HG02885 (cell line): Measurements from ENCODE around the gene TRAF3IP3.

Experiments used
- ATAC-seq: cut with Tn5 transposase; IDR thresholded peaks from one replicate; pipeline ENCODE4 v1.9.1; 2021; ENCODE audit warnings: mild to moderate bottlenecking; ENCODE audit not compliant: unreplicated experiment, poor library complexity

TRAF3IP3 gene

DNA sequence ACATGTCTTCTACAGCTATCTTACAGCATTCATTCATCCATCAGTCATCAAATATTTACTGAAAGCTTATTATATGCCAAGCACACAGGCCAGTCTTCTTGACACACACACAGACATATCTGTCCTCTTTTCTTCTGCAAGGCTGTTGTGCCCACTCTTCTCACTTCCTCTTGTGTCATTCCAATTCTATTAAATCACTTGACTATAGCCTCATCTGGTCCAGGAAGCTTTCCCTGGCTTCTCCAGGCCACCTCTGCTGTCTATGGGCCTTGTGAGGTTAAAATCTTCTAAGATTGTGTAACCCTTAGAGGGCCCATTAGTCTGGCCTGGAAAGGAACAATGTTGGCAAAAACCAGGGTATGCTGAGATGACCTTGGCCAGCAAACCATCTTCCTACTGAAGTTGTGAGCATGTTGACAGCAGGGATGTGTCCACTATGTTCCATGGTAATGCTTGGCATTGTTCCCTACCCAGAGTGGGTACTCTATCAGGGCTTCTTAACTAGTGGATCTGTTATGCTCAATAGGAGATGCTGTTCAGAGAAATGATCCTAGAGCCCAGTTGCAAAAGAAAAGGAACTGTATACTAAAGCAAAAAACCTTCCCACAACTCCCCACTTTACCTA lies 5.3 kb downstream of the TRAF3IP3 start:
- no peak for ATAC-seq

DNA sequence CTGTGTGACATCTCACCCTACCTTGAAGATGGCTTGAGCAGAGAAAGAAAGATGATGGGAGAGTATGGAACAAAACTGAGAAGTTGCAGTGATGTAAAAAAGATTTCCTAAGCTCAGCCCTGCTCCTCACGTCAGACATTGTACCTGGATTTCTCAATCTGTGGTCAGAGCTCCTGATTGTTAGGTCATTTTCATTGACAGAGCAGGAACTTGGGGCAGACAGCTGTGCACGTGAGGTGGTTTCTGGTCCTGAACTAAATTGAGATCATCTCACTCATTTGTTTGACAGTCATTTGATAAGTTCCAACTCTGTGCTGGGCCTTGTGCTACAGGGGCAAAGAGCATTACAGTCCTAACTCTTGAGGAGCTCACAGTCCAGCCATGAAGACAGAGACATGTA lies 10.2 kb downstream of the TRAF3IP3 start:
- ATAC-seq, result no peak

DNA sequence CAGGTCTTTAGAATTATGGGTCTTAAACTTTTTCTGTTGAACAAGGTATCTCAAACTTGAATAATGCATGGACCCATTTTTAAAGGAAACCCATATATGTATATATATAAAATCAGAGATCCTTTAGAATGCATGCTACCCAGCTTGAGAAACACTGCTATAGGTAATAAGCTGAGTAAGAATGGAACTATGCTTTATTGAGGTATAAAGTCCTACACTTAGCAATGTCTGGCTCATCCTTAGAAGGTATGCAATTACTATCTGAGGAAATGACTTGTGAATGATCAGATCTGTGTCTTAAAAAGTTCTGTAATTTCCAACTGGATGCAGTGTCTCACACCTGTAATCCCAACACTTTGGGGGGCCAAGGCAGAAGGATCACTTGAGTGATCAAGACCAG lies 11.2 kb downstream of the TRAF3IP3 start:
- ATAC-seq, result no peak

DNA sequence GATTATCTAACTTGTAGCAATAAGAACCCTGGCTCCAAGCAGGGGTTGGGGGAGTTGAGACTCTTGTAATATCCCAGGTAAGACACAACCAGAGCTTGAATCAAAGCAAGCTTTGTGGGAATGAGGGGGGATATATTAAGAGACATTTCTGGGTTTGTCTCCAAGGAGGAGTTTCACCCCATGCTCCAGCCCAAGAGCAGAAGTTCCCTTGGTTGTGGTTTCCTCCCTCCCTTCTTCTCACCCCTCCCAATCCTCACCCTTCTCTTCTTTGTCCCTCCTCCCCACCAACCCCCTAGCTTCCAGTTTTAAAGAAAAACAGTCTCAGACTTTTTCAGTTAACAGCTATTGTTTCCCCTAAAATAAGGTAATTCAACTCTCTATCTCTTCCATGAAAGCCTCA lies 11.9 kb downstream of the TRAF3IP3 start:
- no peak for ATAC-seq

DNA sequence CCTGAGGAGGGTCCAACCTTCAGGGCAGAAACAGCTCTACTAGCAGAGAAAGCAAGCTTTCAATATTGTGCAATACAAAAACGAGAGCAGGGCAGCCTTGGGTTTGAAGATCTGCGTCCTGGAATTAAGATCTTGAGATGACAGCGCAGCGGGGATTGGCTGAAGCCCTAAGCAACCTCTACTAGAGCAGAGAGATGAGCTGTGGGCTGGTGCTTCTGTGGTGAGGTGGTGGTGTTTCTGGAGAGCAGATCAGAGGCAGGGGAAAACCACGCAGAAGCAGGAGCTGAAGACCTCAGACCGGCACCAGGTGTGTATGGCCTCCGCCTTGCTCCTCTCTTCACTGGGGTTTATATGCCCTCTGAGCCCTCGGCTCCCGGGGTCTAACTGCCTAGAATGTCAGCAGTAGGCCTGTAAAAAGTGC lies 12.5 kb downstream of the TRAF3IP3 start:
- peak; percentile 90 for ATAC-seq

DNA sequence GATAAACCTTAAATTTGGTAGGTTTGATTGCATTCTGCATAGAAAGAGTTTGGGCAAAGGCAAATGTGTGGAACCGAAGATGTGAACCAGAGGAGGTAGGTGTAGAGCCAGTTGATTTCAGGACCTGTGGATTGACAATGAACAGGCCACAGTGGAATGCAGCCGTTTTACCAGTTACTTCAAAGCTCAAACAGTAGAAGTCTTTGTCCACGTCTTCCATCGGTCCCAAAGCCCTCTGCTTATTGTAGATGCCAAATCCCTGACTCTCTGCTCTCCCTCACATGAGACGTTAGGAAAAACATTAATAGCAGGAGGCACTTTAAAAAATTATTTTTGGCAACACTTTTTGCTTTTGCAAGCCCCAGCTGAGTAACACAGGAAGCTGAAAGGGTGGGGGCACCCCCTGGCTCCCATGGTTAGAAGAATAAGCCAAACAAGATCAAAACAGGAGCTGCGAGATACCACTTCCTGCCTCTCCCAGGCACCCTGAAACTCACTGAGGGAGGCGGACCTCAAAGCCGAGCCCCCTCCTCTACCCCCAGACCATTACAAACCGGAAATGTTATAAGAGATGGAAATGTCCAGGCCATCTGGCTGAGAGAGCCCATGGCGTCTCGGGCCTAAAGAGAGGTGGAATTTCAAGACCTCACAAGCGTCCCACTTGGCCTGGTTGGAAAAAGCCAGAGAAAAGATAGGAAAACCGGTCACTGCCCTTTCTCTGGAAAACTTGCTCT lies 13.5 kb downstream of the TRAF3IP3 start:
- peak; percentile 71 for ATAC-seq

DNA sequence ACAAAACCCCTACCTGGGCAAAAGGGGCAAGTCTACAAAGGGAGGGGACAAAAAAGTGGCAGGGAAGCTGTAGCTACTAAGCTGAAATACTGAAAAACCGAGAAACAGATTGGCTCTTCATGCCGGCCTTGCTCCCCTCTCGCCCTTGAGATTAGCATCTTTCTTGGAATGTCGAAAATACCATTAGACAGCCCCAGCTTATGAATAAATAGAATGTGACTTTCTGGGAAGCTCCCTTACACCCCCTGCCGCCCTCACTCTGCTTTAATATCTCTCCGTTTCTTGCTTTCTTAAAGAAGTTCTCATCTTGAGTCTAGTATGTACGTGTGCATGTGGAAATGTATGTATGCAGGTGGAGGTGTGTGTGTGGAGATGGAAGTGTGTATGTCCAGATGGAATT lies 14.1 kb downstream of the TRAF3IP3 start:
- ATAC-seq, result no peak

DNA sequence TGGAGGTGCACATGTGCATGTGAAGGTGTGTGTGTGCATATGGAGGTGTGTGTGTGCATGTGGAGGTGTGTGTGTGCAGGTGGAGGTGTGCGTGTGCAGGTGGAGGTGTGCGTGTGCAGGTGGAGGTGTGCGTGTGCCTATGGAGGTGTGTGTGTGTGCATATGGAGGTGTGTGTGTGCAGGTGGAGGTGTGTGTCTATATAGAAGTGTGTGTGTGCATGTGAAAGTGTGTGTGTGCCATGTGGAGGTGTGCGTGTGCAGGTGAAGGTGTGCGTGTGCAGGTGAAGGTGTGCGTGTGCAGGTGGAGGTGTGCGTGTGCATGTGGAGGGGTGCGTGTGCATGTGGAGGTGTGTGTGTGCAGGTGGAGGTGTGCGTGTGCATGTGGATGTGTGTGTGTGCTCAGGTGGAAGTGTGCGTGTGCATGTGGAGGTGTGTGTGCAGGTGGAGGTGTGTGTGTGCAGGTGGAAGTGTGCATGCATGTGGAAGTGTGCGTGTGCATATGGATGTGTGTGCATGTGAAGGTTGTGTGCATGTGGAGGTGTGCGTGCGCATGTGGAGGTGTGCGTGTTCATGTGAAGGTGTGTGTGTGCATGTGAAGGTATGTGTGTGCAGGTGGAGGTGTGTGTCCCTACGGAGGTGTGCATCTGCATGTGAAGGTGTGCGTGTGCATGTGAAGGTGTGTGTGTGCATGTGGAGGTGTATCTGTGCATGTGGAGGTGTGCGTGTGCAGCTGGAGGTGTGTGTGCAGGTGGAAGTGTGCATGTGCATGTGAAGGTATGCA lies 15.0 kb downstream of the TRAF3IP3 start:
- ATAC-seq, result no peak

DNA sequence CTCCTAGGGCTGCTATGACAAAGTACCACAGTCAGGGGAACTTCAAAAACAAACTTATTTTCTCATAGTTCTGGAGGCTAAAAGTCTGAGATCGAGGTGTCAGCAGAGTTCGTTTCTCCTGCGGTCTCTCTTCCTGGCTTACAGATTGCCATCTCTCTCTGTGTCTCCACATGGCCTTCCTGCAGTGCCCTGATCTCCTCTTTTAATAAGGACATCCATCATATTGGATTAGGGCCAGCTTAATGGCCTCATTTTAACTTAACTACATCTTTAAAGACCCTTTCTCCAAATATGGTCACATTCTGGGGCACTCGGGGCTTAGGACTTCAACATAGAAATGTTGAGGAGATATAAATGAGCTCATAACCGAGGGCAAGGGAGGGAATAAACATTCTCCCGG lies 16.3 kb downstream of the TRAF3IP3 start:
- ATAC-seq, result no peak

DNA sequence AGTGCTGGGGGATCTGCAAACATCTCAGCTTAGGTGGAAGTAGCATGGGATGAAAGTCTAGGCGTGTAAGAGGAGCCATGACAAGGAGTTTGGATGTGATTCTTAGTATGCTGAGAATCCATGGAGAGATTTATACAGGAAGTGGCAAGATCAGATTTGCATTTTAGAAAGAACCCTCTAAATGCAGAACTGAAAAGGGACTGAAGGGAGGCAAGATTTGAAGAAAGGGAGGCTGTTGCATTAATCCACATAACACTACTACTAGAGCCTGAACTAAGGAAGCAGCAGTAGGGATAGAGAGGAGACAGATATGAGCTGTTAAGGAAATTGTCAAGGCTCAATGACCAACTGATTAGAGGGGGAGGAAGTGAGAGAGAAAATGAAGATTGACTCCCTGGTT lies 18.7 kb downstream of the TRAF3IP3 start:
- peak; percentile 62 for ATAC-seq

DNA sequence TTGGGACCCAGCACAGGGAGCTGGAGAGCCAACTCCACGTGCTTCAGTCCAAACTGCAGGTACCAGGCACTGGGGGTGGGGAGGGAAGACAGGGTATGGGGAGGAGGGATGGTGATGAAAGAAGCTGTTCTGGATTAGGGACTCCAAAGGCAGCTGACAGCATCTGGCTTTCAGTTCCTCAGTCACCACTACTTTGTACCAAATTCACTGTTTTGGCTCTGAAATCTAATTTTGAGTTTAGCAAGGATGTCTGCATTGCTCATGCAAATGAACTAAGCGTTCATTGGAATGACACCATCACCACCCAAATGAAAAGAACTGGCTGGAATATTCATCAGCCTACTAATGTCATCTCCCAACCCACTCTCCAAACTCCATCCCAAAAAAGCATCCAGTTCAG lies 19.8 kb downstream of the TRAF3IP3 start:
- ATAC-seq, result no peak

DNA sequence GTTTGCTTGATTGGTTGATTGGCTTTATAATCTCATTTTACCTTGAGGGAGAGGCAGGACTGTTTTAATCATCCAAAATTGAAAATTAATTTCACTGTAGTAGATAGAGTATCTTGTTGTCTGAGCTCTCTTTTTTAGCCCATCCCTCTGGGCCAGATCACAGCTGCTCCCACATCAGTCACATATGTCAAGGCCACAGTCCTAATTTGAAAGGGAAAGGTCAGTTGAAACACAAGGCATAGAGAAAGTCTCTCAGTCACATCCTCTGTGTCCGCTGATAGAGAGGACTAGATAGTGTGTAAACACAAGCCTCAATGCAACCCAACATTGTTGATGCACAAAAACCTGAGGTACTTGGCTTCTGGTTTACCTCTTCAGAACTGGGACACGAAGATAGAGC lies 21.7 kb downstream of the TRAF3IP3 start:
- no peak for ATAC-seq

DNA sequence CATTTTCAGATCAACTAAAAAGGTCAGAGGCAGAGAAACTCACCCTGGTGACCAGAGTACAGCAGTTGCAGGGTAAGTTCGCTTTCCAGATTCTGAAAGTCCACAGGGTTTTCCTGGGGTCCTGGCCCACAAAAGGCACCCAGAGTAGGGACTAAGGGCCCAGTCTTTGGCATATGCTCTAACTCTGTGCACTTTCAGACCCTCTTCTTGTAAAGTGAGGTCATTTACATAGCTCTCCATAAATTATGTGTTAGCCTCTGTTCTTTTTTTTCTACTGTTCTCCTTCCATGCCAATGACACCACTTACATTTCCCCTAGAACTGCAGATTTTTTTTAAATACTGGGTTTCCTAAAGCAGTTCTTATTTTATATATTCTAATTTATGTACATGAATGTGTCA lies 22.2 kb downstream of the TRAF3IP3 start:
- no peak for ATAC-seq

DNA sequence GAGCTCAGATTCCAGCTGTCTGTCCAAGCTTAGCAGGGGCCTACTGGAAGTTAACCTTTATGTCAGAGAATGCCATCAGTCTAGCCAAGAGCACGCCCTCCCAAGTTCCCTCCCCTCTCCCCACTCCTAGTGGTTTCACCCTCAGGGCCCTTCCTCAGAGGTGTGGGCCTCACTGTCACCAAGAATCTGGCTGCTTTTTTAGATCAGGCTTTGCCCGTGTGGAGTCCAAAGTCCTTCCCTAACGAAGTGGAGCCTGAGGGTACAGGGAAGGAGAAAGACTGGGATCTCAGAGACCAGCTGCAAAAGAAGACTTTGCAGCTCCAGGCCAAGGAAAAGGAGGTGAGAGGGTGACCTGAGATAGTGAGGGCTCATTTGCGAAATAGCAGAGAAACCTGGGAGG lies 24.4 kb downstream of the TRAF3IP3 start:
- ATAC-seq, result no peak

DNA sequence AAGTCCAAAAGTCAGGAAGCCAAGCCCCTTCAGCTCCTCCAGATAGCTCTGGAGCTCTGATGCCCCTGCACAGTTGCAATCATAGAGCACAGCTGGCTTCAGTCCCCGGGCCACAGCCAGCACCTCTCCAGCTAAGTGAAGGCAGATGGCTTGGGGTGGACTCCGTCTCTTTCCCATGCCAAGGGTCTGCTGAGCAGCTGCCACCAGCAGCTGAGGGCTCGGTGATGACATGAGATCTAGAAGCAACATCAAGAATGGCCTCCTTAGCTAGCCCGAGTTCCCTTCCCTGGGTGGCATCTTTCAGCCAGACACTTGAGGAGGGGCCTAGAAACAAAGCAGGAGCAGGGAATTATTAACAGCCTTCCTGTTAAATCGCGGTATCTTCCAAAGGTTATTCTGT lies 27.5 kb downstream of the TRAF3IP3 start:
- ATAC-seq, result no peak

DNA sequence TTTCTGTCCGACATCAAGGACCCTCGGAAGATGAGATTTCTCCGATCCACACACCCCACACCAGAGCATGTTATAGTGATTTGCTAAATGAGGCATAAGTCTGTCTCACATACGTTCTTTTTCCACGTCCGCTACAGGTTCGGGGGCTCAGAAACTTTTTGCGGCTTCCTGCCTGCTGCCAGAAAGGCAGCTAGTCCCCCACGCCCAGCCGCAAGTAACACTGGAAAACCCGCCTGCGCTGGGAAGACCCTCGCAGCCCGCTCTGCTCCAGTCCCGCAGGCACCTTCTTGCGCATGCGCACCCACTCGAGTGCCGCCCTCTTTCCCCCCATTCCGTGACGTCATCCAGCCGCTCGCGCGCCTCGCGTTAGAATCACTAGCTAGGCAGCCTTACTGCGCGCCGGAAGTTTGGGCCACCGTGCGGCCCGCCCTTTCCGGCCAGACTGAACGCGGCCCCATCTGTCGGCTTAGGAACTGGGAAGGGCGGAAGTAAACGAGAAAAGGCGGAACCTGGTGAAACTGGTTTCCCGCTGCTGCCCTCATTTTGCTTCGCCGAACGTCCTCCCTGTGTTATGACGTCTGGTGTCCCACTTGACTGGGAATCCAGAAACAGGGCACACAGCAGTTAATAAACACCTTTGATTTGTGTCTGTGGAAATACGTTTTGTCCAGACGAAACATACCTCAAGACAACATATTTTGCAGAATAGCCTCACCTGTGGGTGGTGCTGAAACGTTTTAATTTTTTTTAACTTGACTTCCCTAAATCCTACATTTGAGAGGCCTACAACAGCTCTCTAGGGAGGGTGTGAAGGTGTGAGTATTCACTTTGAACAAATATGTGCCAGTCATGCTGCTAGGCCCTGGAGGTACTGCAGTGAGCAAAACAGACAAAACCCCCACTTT lies 28.7 kb downstream of the TRAF3IP3 start, which contains the start of gene C1orf74:
C1orf74 (minus strand) TSS at position 295 of the 905 bp plus-strand sequence. CDS start 925 bp downstream, outside the sequence.
- peak; percentile 100 for ATAC-seq

DNA sequence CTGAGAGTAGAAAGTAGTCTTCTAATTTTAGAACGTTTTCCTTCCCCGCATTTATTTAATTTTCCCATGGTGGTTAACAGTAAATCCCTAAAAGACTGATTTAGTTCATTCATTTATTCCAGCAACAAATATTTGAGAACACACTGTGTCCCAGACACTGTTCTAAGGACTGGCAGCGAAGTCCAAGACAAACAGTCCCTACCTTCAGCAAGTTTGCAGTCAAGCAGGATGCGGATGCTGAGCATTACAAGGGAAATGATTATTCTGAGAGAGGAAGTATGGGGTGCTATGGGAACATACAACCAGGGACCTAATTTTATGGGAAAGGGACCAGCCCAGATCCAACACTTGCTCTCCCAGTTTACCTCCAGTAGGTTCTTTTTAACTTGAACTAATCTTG lies 29.7 kb downstream of the TRAF3IP3 start:
- ATAC-seq, result no peak

DNA sequence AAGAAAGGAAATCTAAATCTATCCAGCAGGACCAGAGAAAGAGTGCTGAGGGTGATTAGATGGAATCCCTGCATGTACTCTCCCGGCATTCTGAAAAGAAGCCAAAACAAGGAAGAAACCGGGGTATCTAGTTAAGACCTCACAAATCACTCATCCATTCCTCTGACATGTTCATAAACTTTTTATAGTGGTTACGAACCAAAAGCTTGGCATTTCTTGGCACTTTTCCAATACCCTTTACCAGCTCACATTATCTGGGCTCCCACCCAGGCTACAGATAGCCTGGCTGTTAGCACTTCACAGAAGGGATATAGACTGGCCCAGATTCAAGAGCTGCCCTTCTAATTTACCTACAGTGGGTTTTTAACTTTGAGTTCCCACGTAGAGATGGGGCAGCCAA lies 30.3 kb downstream of the TRAF3IP3 start:
- no peak for ATAC-seq

DNA sequence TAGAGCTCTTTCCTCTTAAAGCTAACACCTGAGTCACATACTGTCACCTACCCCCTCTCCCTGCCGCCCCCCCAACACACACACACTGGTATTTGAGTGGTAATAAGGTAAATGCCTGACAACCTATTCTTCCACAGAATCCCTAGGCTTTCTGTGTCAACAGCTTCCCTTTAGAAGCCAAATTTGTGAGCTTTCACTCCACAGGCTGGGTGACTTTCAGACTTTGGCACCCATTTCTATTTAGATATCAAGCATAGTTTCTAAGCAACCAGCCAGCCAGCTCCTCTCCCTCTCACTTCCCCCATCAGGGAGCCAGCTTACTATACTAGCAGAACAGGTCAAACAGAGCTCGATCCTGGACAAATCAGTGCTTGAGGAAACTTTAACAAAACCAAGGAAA lies 31.7 kb downstream of the TRAF3IP3 start:
- no peak for ATAC-seq

DNA sequence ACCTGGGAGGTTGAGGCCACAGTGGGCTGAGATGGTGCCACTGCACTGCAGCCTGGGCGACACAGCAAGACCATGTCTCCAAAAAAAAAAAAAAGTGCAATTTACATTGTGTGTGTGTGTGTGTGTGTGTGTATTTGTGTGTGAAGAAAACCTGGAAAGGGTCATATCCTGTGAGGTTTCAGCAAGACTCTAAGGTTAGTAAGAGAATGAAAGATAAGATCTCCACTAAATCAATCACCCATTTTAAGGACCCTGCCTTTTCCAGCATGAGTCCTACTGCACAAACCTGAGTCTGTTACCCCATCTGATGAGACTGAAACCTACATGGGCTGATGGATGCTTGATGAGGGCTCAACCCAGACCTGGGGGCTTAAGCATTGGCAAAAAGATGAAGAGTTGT lies 33.4 kb downstream of the TRAF3IP3 start:
- no peak for ATAC-seq
